Stimulated activated CD8-positive, alpha-beta memory T cell treated with anti-CD3 and anti-CD28 coated beads, Interleukin-12 subunit alpha, Interleukin-12 subunit beta, amount 100 ng/mL, for 4 hours (primary cell): ENCODE data around the gene METTL18.
"Not testable (repeated sequence)": the region's sequence is repeated elsewhere in the genome, so short reads cannot be mapped to it uniquely, and the experiment has no call there.

Experiments
- DNase-seq: peaks from one replicate; pipeline ENCODE4 v3.0.0-alpha.2; 2020; ENCODE audit warnings: low read depth

Gene METTL18

GRCh38 chr1:169794530-169795416, at the start of gene METTL18:
Gene METTL18 (minus strand): TSS chr1:169794907. CDS start chr1:169793695, 1,212 bp downstream.
- peak; percentile 80 for DNase-seq

- no peak for DNase-seq
These were observed 44.2 kb upstream of the METTL18 start for GRCh38 chr1:169838942-169839341.

GRCh38 chr1:169836198-169836597, 41.5 kb upstream of the METTL18 start:
- DNase-seq = no peak

GRCh38 chr1:169835647-169836046, 40.9 kb upstream of the METTL18 start:
- DNase-seq = no peak

GRCh38 chr1:169834869-169835268, 40.2 kb upstream of the METTL18 start:
- no peak for DNase-seq

GRCh38 chr1:169833179-169833901, 38.6 kb upstream of the METTL18 start:
- DNase-seq = no peak

- DNase-seq = no peak
These were observed 35.0 kb upstream of the METTL18 start for GRCh38 chr1:169829671-169830070.

- DNase-seq = no peak
These were observed 29.4 kb upstream of the METTL18 start for GRCh38 chr1:169824153-169824552.

GRCh38 chr1:169821500-169821899, 26.8 kb upstream of the METTL18 start:
- DNase-seq = no peak

GRCh38 chr1:169816617-169817016, 21.9 kb upstream of the METTL18 start:
- no peak for DNase-seq

GRCh38 chr1:169814265-169814664, 19.6 kb upstream of the METTL18 start:
- no peak for DNase-seq

- no peak for DNase-seq
These were observed 17.4 kb upstream of the METTL18 start for GRCh38 chr1:169812131-169812530.

GRCh38 chr1:169811418-169812035, 16.8 kb upstream of the METTL18 start:
- DNase-seq = not testable (repeated sequence)

- no peak for DNase-seq
These were observed 14.8 kb upstream of the METTL18 start for GRCh38 chr1:169809370-169810095.

- no peak for DNase-seq
These were observed 10.2 kb upstream of the METTL18 start for GRCh38 chr1:169804941-169805340.

GRCh38 chr1:169802888-169803287, 8.2 kb upstream of the METTL18 start:
- no peak for DNase-seq

GRCh38 chr1:169797281-169797680, 2.6 kb upstream of the METTL18 start:
- DNase-seq = no peak

GRCh38 chr1:169796274-169796810, 1.6 kb upstream of the METTL18 start:
- DNase-seq = no peak

GRCh38 chr1:169795687-169796086, 980 bp upstream of the METTL18 start:
- no peak for DNase-seq

- DNase-seq = no peak
These were observed 977 bp downstream of the METTL18 start for GRCh38 chr1:169793730-169794129.

- DNase-seq = no peak
These were observed 6.3 kb downstream of the METTL18 start for GRCh38 chr1:169788402-169788801.

GRCh38 chr1:169786974-169787373, 7.7 kb downstream of the METTL18 start:
- DNase-seq = no peak
